B cell (primary cell): Measurements from ENCODE around the gene SLC49A3.

Source experiments
- CTCF ChIP-seq: fragments of 200-600 bp; IDR thresholded peaks from one replicate; pipeline ENCODE4 v1.8.0; 2022; ENCODE audit warnings: antibody characterized with exemption, mild to moderate bottlenecking
- EZH2 ChIP-seq: IDR thresholded peaks from 2 replicates; pipeline ENCODE4 v1.6.1; 2012; ENCODE audit warnings: borderline replicate concordance, low read depth, mild to moderate bottlenecking, moderate library complexity, low read length; ENCODE audit not compliant: insufficient read depth, poor library complexity, severe bottlenecking

DNA sequence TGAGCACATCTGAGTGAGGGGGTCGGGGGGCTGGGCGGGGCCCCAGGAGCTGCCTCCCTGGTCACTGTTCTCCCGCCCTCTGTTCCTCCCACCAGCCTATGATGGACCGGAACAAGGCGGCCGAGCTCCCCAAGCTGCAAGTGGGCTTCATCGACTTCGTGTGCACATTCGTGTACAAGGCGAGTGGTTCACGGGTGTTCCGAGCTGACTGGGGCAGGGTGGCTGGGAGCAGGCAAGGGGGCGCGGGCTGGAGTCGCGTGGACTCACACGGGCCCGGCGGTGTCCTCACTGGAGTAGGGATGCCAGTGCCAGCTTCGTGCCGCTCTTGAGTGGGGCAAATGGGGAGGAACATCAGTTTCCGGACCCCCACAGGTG, 22.5 kb downstream of the SLC49A3 start:
- TF ChIP-seq CTCF (no peak), EZH2 (no peak)
